Measurements from ENCODE around the gene EHMT1.
"Not testable (repeated sequence)": the region's sequence is repeated elsewhere in the genome, so short reads cannot be mapped to it uniquely, and the experiment has no call there.

The EHMT1 gene

GRCh38 chr9:137721899-137722298, 103.1 kb downstream of the EHMT1 start:
- DNase-seq: no peak

- DNase-seq: no peak
Observed at GRCh38 chr9:137722481-137722880, 103.7 kb downstream of the EHMT1 start.

- DNase-seq: not testable (repeated sequence)
Observed at GRCh38 chr9:137723356-137723755, 104.6 kb downstream of the EHMT1 start.

GRCh38 chr9:137723783-137724445, 105.1 kb downstream of the EHMT1 start:
- no peak for DNase-seq

GRCh38 chr9:137724818-137725240, 106.0 kb downstream of the EHMT1 start:
- DNase-seq: no peak

- no peak for DNase-seq
Observed at GRCh38 chr9:137725598-137725997, 106.8 kb downstream of the EHMT1 start.

GRCh38 chr9:137726336-137726735, 107.5 kb downstream of the EHMT1 start:
- not testable (repeated sequence) for DNase-seq

GRCh38 chr9:137726764-137727163, 108.0 kb downstream of the EHMT1 start:
- DNase-seq: no peak

GRCh38 chr9:137727716-137728115, 108.9 kb downstream of the EHMT1 start:
- DNase-seq: no peak

GRCh38 chr9:137728444-137729311, 109.9 kb downstream of the EHMT1 start:
- no peak for DNase-seq

GRCh38 chr9:137731216-137731946, 112.6 kb downstream of the EHMT1 start:
- DNase-seq: no peak

- no peak for DNase-seq
Observed at GRCh38 chr9:137731947-137732813, 113.4 kb downstream of the EHMT1 start.

- no peak for DNase-seq
Observed at GRCh38 chr9:137733429-137733828, 114.6 kb downstream of the EHMT1 start.

- DNase-seq: no peak
Observed at GRCh38 chr9:137734181-137734580, 115.4 kb downstream of the EHMT1 start.

- not testable (repeated sequence) for DNase-seq
Observed at GRCh38 chr9:137738182-137738696, 119.4 kb downstream of the EHMT1 start.

GRCh38 chr9:137738703-137739102, 119.9 kb downstream of the EHMT1 start:
- DNase-seq: no peak

- DNase-seq: no peak
Observed at GRCh38 chr9:137739371-137740309, 120.8 kb downstream of the EHMT1 start.

- DNase-seq: peak; percentile 7 to 47
Observed at GRCh38 chr9:137740312-137740711, 121.5 kb downstream of the EHMT1 start.

- no peak for DNase-seq
Observed at GRCh38 chr9:137741330-137741729, 122.5 kb downstream of the EHMT1 start.

GRCh38 chr9:137742698-137743097, 123.9 kb downstream of the EHMT1 start:
- DNase-seq: no peak

- DNase-seq: no peak
Observed at GRCh38 chr9:137743695-137744094, 124.9 kb downstream of the EHMT1 start.
